Bronchial epithelial cell (primary cell): Measurements from ENCODE around the gene TMEM256. TPM values are rescaled to one million over a fixed set of nuclear protein-coding genes. Genes with fewer than 3 reads are reported as not detected.
A peak's percentile ranks its signal among the peaks of the same experiment; 100 is the strongest.

ENCODE experiments used
- DNase-seq: peaks from one replicate; pipeline ENCODE4 v3.0.0-alpha.2; 2010; ENCODE audit warnings: low read depth
- FAIRE-seq: peaks from 2 replicates; lab custom pipeline; 2011; peaks lifted over from hg19 to GRCh38; lab: Jason Lieb, UNC
- H3K27me3 ChIP-seq: 2 replicates; pipeline ENCODE4 v1.5.1; 2011; ENCODE audit warnings: low read length; ENCODE audit not compliant: control insufficient read depth, insufficient read depth
- H3K36me3 ChIP-seq: 2 replicates; pipeline ENCODE4 v1.5.1; 2011; ENCODE audit warnings: low read length; ENCODE audit not compliant: control insufficient read depth, insufficient read depth
- H3K4me3 ChIP-seq: 2 replicates; pipeline ENCODE4 v1.5.1; 2011; ENCODE audit warnings: mild to moderate bottlenecking, low read depth, low read length, control low read depth
- CTCF ChIP-seq: IDR thresholded peaks from 2 replicates; pipeline ENCODE4 v1.5.1; 2011; ENCODE audit warnings: mild to moderate bottlenecking, moderate library complexity, low read length, control low read depth, inconsistent platforms; ENCODE audit not compliant: insufficient read depth, severe bottlenecking
- total RNA-seq: library from RNA; depleted of rRNA; stranded (reverse); fragments of >200 nt; gene quantifications from 2 replicates; pipeline ENCODE4 v1.2.1, GENCODE V29; 2014

The TMEM256 gene
- total RNA-seq, 1 donor from 2014 or later: 40.3 TPM

DNA sequence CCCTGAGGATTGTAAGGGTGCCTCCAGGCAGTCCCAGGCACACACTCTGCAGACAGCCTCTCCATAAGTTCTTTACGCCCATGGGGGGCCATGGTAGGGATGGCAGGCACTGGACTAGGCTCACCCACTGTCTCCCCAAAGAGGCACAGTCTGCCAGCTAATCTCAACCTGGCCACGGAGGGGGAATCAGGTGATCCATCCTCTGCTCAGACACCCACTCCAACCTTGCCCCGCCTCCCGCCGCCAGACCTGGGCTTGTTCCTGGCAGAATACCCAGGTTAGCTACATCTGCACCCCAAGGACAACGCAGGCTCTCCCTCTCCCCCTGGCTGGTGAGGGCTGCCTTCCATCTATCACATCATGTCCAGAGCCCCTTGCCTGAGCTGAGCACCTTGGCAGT lies 5.0 kb upstream of the TMEM256 start:
- FAIRE-seq: no peak
- H3K27me3 ChIP-seq: no peaks in the 10 kb centered on the region
- no peak for DNase-seq
- no peak for TF ChIP-seq CTCF
- no peak overlapping the region for H3K4me3 ChIP-seq
- no peaks in the 10 kb centered on the region for H3K36me3 ChIP-seq

- no peak for TF ChIP-seq CTCF
- H3K36me3 ChIP-seq: no peaks in the 10 kb centered on the region
- no peak for DNase-seq
- no peak for FAIRE-seq
- H3K4me3 ChIP-seq: no peak overlapping the region
- H3K27me3 ChIP-seq: no peaks in the 10 kb centered on the region
Observed at GRCh38 chr17:7408252-7408727, 4.4 kb upstream of the TMEM256 start.

DNA sequence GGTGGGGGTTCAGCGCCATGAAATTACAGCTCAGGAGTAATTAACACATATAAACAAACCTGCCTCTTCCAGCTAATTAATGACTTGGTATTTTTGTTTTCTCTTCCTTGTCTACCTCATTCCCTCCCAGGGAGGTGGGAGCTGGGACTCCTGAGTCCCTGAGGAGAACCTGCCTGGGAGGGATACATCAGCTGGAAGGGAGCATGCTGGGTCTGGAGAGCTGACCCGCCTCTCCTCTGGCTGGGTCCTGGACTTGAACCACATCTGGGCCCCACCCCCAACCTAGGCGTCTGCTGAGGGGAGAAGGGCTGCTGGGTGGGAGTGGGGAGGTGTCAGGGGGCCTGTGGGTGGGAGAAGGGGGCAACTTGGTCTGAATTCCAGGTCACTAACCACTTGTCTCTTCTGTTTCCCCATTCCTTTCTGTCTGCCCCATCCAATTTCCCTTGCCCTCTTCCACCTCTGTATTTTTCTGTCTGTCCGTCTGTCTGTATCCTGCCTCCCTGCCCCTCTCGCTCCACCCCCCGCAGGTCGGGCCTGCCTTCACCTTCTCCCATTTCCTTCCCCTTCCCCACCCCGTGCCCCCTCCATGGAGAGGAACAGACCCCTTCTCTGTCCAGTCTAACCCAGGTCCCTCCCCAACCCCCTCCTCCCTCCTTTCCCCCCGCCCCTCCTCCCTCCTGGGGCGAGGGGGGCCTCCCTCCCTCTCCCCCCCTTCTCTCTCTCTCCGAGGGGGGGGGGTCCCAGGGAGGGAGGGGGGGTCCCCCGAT lies 3.8 kb upstream of the TMEM256 start, which contains the start of gene NLGN2:
TSS of gene NLGN2 (plus strand) at position 361 of the 767 bp plus-strand sequence. CDS start 411 bp downstream, outside the sequence.
- peak; percentile 58 for FAIRE-seq
- Histone ChIP-seq H3K27me3 (no peaks in the 10 kb centered on the region), H3K4me3 (no peak within 1 kb of the TSS), H3K36me3 (no peaks in the 10 kb centered on the region)
- TF ChIP-seq CTCF: no peak
- no peak for DNase-seq

DNA sequence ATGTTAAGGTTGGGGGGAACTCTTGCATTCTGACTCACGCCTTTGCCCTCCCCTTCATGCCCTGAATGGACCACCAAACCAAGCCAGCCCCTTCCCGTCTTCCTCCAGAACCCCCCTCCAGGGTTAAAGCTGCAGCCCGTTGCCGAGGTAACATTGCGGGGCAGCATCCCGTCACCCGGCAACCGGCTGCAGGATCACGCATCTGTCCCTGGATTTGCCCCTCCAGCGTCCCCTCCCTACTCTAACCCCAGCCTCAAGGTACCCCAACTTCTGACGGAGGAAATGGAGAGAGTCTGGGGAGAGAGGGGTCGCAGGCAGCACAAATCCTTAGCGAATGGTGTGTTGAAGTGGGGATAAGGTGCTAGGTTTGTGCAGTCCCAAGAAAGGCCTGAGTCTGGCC lies 3.2 kb upstream of the TMEM256 start:
- H3K27me3 ChIP-seq: no peaks in the 10 kb centered on the region
- no peaks in the 10 kb centered on the region for H3K36me3 ChIP-seq
- no peak for TF ChIP-seq CTCF
- no peak overlapping the region for H3K4me3 ChIP-seq
- FAIRE-seq (no peak), DNase-seq (no peak)

DNA sequence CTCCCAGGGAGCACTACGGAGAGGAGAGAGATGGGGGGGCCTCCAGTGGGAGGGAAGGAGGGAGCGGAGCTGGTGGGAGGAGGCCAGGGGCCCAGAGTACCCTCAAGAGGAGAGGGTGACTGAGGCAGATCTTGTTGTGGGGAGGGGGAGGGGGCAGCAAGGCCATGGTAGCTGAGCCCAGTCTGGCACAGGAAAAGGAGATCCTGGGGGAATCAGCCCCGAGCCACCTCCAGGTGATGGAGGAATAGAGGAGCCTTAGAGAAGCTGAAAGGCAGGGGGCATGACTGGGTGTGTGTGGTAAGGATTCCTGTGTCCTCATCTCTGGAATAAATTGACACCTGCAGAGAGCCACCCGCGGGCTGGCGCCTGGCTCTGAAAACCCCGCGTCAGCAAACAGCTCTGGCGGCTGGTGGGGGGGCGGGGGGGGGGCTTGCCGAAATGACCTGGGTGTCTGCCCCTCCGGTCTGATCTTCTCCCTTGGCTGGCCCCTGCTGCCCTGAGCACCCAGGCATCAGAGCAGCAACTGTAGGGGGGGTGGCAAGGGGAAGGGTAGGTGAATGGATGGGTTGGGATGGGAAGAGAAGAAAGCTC lies 2.4 kb upstream of the TMEM256 start:
- DNase-seq (no peak), FAIRE-seq (no peak)
- H3K4me3 ChIP-seq: no peak overlapping the region
- TF ChIP-seq CTCF: no peak
- H3K27me3 ChIP-seq: no peaks in the 10 kb centered on the region
- H3K36me3 ChIP-seq: no peaks in the 10 kb centered on the region
